NCI-H2029 treated with DMSO at 0.1 percent for 48 hours (cell line): Measurements from ENCODE around the gene VAMP8.
"Not testable (repeated sequence)": the region's sequence is repeated elsewhere in the genome, so short reads cannot be mapped to it uniquely, and the experiment has no call there.

Experiments used
- DNase-seq: peaks from one replicate; lab custom pipeline; 2025; lab: John Stamatoyannopoulos, UW

VAMP8 gene

GRCh38 chr2:85579266-85579935, 2.0 kb downstream of the VAMP8 start:
- no peak for DNase-seq

GRCh38 chr2:85580206-85580605, 2.8 kb downstream of the VAMP8 start:
- no peak for DNase-seq

- no peak for DNase-seq
These were observed 5.1 kb downstream of the VAMP8 start for GRCh38 chr2:85582492-85582891.

- no peak for DNase-seq
These were observed 6.4 kb downstream of the VAMP8 start for GRCh38 chr2:85583667-85584353.

GRCh38 chr2:85584354-85584856, 7.0 kb downstream of the VAMP8 start, which contains the start of gene VAMP5:
TSS of gene VAMP5 (plus strand) at chr2:85584431. CDS start at chr2:85584491, 60 bp downstream.
- DNase-seq, result no peak

- DNase-seq, result no peak
These were observed 7.7 kb downstream of the VAMP8 start for GRCh38 chr2:85584857-85585780.

GRCh38 chr2:85585781-85586105, 8.4 kb downstream of the VAMP8 start:
- DNase-seq, result no peak

- no peak for DNase-seq
These were observed 10.8 kb downstream of the VAMP8 start for GRCh38 chr2:85588236-85588635.

GRCh38 chr2:85588645-85589044, 11.3 kb downstream of the VAMP8 start:
- DNase-seq, result no peak

GRCh38 chr2:85589181-85589580, 11.8 kb downstream of the VAMP8 start:
- DNase-seq, result no peak

- DNase-seq, result peak; percentile 27
These were observed 12.8 kb downstream of the VAMP8 start for GRCh38 chr2:85589982-85590791.

GRCh38 chr2:85590950-85591349, 13.6 kb downstream of the VAMP8 start:
- DNase-seq, result no peak

- no peak for DNase-seq
These were observed 14.2 kb downstream of the VAMP8 start for GRCh38 chr2:85591563-85591962.

- not testable (repeated sequence) for DNase-seq
These were observed 14.9 kb downstream of the VAMP8 start for GRCh38 chr2:85592299-85592698.

GRCh38 chr2:85593023-85593422, 15.6 kb downstream of the VAMP8 start:
- DNase-seq, result no peak

GRCh38 chr2:85594715-85595300, 17.4 kb downstream of the VAMP8 start:
- DNase-seq, result no peak

GRCh38 chr2:85595301-85596025, 18.1 kb downstream of the VAMP8 start, which contains the start of gene RNF181:
TSS of gene RNF181 (plus strand) at chr2:85595745. CDS start at chr2:85595764, 19 bp downstream.
- peak; percentile 94 for DNase-seq

- DNase-seq, result no peak
These were observed 18.6 kb downstream of the VAMP8 start for GRCh38 chr2:85596026-85596333.

GRCh38 chr2:85596486-85597143, 19.2 kb downstream of the VAMP8 start:
- no peak for DNase-seq

- DNase-seq, result no peak
These were observed 19.9 kb downstream of the VAMP8 start for GRCh38 chr2:85597241-85597640.
